GM19099 (cell line): ENCODE data around the gene ARHGAP36.

Experiments
- POLR2A ChIP-seq: IDR thresholded peaks from 3 replicates; pipeline ENCODE4 v1.6.1; 2011; ENCODE audit warnings: low read depth; ENCODE audit not compliant: insufficient read length; ENCODE audit errors: extremely low read depth

The ARHGAP36 gene

GRCh38 chrX:131063613-131064012, 5.5 kb downstream of the ARHGAP36 start:
- no peak for TF ChIP-seq POLR2A

GRCh38 chrX:131066237-131066636, 8.1 kb downstream of the ARHGAP36 start:
- no peak for TF ChIP-seq POLR2A

- TF ChIP-seq POLR2A: no peak
These were observed 9.1 kb downstream of the ARHGAP36 start for GRCh38 chrX:131067216-131067615.

- no peak for TF ChIP-seq POLR2A
These were observed 9.9 kb downstream of the ARHGAP36 start for GRCh38 chrX:131067846-131068745.

GRCh38 chrX:131068945-131069719, 11.0 kb downstream of the ARHGAP36 start:
- no peak for TF ChIP-seq POLR2A

- no peak for TF ChIP-seq POLR2A
These were observed 14.9 kb downstream of the ARHGAP36 start for GRCh38 chrX:131072871-131073571.

GRCh38 chrX:131073607-131074006, 15.5 kb downstream of the ARHGAP36 start:
- no peak for TF ChIP-seq POLR2A

GRCh38 chrX:131081772-131082740, 23.9 kb downstream of the ARHGAP36 start:
- TF ChIP-seq POLR2A: no peak

- no peak for TF ChIP-seq POLR2A
These were observed 25.5 kb downstream of the ARHGAP36 start for GRCh38 chrX:131083510-131084142.

- no peak for TF ChIP-seq POLR2A
These were observed 26.0 kb downstream of the ARHGAP36 start for GRCh38 chrX:131084145-131084544.

- TF ChIP-seq POLR2A: no peak
These were observed 78.6 kb downstream of the ARHGAP36 start for GRCh38 chrX:131136776-131137175.

GRCh38 chrX:131139072-131139471, 80.9 kb downstream of the ARHGAP36 start:
- TF ChIP-seq POLR2A: no peak
